Karpas-422 (cell line): ENCODE results near the gene MNT. TPM values are rescaled to one million over a fixed set of nuclear protein-coding genes. Genes with fewer than 3 reads are reported as not detected.

Experiments
- DNase-seq: peaks from one replicate; pipeline ENCODE4 v3.0.0-alpha.2; 2015
- H2AFZ ChIP-seq: fragments of 200-600 bp; sonication (generic); 2 replicates; pipeline ENCODE4 v1.6.1; 2014; ENCODE audit warnings: antibody characterized with exemption, low read length, mixed read lengths
- H3K27ac ChIP-seq: fragments of 200-600 bp; sonication (generic); 2 replicates; pipeline ENCODE4 v1.5.1; 2014; ENCODE audit warnings: mild to moderate bottlenecking, low read length, moderate library complexity
- H3K27me3 ChIP-seq: fragments of 200-600 bp; sonication (generic); 2 replicates; pipeline ENCODE4 v1.6.1; 2014; ENCODE audit warnings: low read length, mixed read lengths
- H3K36me3 ChIP-seq: fragments of 200-600 bp; sonication (generic); 2 replicates; pipeline ENCODE4 v1.6.1; 2014; ENCODE audit warnings: low read length, mixed read lengths; ENCODE audit not compliant: insufficient read depth
- H3K4me1 ChIP-seq: fragments of 200-600 bp; sonication (generic); 2 replicates; pipeline ENCODE4 v1.6.1; 2014; ENCODE audit warnings: mild to moderate bottlenecking, low read length, mixed read lengths
- H3K4me2 ChIP-seq: fragments of 200-600 bp; sonication (generic); 2 replicates; pipeline ENCODE4 v1.6.1; 2014; ENCODE audit warnings: low read length, low read depth, mild to moderate bottlenecking; ENCODE audit not compliant: poor library complexity, severe bottlenecking
- H3K4me3 ChIP-seq: fragments of 200-600 bp; sonication (generic); 2 replicates; pipeline ENCODE4 v1.5.1; 2014; ENCODE audit warnings: mild to moderate bottlenecking, antibody characterized with exemption, low read length, mixed read lengths
- H3K79me2 ChIP-seq: fragments of 200-600 bp; sonication (generic); 2 replicates; pipeline ENCODE4 v1.6.1; 2014; ENCODE audit warnings: mild to moderate bottlenecking, low read length, mixed read lengths
- H3K9ac ChIP-seq: fragments of 200-600 bp; sonication (generic); 2 replicates; pipeline ENCODE4 v1.6.0; 2014; ENCODE audit warnings: low read length
- H3K9me2 ChIP-seq: fragments of 200-600 bp; sonication (generic), shearing (Covaris generic); replicated peaks from 2 replicates; pipeline ENCODE4 v1.6.0; 2014; ENCODE audit warnings: mild to moderate bottlenecking, low read length, moderate library complexity; ENCODE audit not compliant: insufficient read depth
- H3K9me3 ChIP-seq: fragments of 300-700, 200-600 bp; sonication (generic); 2 replicates; pipeline ENCODE4 v1.6.1; 2014; ENCODE audit warnings: low read length, mixed read lengths
- H4K20me1 ChIP-seq: fragments of 200-600 bp; sonication (generic); 2 replicates; pipeline ENCODE4 v1.6.1; 2014; ENCODE audit warnings: mild to moderate bottlenecking, antibody characterized with exemption, low read length, low read depth; ENCODE audit not compliant: insufficient read depth
- total RNA-seq: library from RNA; depleted of rRNA; stranded (reverse); fragments of >200 nt; shearing (Covaris generic); gene quantifications from 2 replicates; pipeline ENCODE4 v1.2.3, GENCODE V29; 2014; ENCODE audit warnings: low replicate concordance

MNT gene
- total RNA-seq, 1 experiment from 2014 or later = 6.3 TPM

GRCh38 chr17:2392252-2393173, 8.3 kb downstream of the MNT start:
- Histone ChIP-seq H3K4me1 (peaks cover 52% of the 10 kb centered on the region), H3K36me3 (0 out of 2 replicates have a peak, but pooled peaks cover 4% of the 10 kb centered on the region), H3K27me3 (no peaks in the 10 kb centered on the region), H3K79me2 (peaks cover 50% of the 10 kb centered on the region), H3K9ac (peak overlapping the region; percentile 76), H3K9me2 (no peaks in the 10 kb centered on the region), H3K27ac (peak overlapping the region; percentile 79), H3K4me3 (peak overlapping the region; percentile 86), H3K9me3 (no peaks in the 10 kb centered on the region), H4K20me1 (peaks cover 13% of the 10 kb centered on the region; the same call in 1 of the 2 replicates), H2AFZ (no peak overlapping the region), H3K4me2 (peak overlapping the region; percentile 98)
- DNase-seq = peak; percentile 99

DNA sequence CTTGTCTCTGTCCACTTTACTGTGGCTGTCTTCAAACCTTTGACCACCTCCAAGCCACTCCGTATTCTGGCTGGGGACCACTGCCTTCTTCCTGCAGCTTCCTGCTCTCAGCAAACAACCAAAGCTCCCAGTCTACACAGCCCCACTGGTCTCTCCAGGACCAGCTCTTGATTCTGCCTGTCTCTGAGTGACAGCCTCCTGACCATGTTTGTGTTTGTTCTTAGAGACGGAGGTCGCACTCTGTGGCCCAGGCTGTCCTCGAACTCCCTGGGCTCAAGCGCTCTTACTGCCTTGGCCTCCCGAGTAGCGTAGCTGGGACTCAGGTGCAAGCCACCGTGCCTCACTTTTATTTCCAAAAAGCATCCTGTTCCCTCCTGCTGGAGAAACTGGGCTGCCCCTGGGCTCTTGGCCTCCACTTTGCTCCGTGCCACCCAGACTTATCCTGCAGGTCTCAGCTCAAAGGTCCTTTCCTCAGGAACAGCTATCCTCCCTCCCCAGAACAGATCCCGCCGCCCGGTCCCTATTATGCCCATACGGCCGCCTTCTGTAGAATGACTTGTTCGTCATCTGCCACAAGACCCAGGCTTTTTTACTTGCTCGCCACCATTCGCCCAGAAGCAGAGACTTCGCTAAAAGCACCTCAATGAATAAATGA, 9.1 kb downstream of the MNT start:
- peaks cover 45% of the 10 kb centered on the region for H3K79me2 ChIP-seq
- H3K27ac ChIP-seq = peak overlapping the region; percentile 71
- DNase-seq = no peak
- peak overlapping the region; percentile 76 for H3K9ac ChIP-seq
- H3K4me1 ChIP-seq = peaks cover 45% of the 10 kb centered on the region
- H3K9me2 ChIP-seq = no peaks in the 10 kb centered on the region
- no peaks in the 10 kb centered on the region for H3K27me3 ChIP-seq
- peak overlapping the region; percentile 86 for H3K4me3 ChIP-seq
- peak overlapping the region; percentile 98 for H3K4me2 ChIP-seq
- H3K9me3 ChIP-seq = no peaks in the 10 kb centered on the region
- 0 out of 2 replicates have a peak, but pooled peaks cover 4% of the 10 kb centered on the region for H3K36me3 ChIP-seq
- peaks cover 13% of the 10 kb centered on the region; the same call in 1 of the 2 replicates for H4K20me1 ChIP-seq
- H2AFZ ChIP-seq = no peak overlapping the region

DNA sequence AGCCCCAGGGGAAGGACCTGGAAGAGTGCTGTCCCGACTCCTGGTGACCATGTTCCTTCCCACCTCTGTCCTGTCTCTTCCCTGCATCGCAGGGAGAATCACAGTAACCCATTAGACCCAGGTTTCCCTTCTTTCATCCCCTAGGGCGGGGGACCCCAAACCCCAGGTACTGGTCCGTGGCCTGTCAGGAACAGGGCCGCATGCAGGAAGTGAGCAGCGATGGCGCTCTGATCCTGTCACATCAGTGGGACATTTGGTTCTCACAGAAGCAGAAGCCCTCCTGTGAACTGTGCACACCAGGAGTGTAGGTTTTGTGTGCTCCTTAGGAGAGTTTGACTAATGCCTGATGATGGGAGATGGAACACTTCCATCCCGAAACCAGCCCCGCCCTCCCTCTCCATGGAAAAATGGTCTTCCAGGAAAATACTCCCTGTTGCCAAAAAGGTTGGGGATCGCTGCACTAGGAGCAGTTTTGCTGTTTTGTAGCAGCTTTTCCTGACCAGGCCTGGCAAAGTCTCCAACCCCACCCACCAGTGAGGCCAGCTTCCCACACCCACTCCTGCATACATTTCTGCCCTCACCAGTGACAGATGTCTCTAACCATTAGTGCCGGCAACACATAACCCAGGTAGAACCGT, 10.5 kb downstream of the MNT start:
- no peak overlapping the region for H3K4me2 ChIP-seq
- no peak for DNase-seq
- H3K4me1 ChIP-seq = peaks cover 31% of the 10 kb centered on the region
- H3K36me3 ChIP-seq = 0 out of 2 replicates have a peak, but pooled peaks cover 4% of the 10 kb centered on the region
- no peaks in the 10 kb centered on the region for H3K27me3 ChIP-seq
- H3K9ac ChIP-seq = peak overlapping the region; percentile 21; the same call in 1 of the 2 replicates
- H3K9me2 ChIP-seq = no peaks in the 10 kb centered on the region
- peaks cover 33% of the 10 kb centered on the region for H3K79me2 ChIP-seq
- peaks cover under 1% of the 10 kb centered on the region; the same call in 1 of the 2 replicates for H4K20me1 ChIP-seq
- H2AFZ ChIP-seq = no peak overlapping the region
- no peaks in the 10 kb centered on the region for H3K9me3 ChIP-seq
- no peak overlapping the region for H3K27ac ChIP-seq
- H3K4me3 ChIP-seq = no peak overlapping the region

DNA sequence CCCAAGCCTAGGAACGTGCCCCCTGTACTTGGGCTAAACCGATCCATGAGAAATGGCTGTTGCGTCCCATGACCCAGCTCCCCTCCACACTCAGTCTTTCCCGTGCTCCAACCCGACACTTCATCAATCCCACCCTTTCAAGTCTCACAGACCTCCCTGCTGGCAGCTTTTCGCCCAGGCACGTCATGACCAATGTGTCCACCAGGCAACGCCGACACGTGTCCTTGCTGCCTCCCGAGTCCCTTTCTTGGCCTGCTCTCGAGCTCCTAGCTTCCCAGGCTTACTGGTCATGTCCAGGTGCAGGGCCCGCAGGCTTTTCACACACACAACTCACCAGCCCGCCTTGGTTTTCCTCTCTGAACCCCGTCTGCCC, 12.2 kb downstream of the MNT start:
- H3K4me1 ChIP-seq = peaks cover 16% of the 10 kb centered on the region
- no peak overlapping the region for H3K4me2 ChIP-seq
- 0 out of 2 replicates have a peak, but pooled peaks cover 5% of the 10 kb centered on the region for H3K36me3 ChIP-seq
- no peaks in the 10 kb centered on the region for H3K27me3 ChIP-seq
- no peak overlapping the region for H3K27ac ChIP-seq
- H3K9ac ChIP-seq = no peak overlapping the region
- DNase-seq = no peak
- no peaks in the 10 kb centered on the region for H4K20me1 ChIP-seq
- H3K9me2 ChIP-seq = no peaks in the 10 kb centered on the region
- no peak overlapping the region for H3K4me3 ChIP-seq
- H3K79me2 ChIP-seq = peaks cover 24% of the 10 kb centered on the region
- no peaks in the 10 kb centered on the region for H3K9me3 ChIP-seq
- no peak overlapping the region for H2AFZ ChIP-seq

GRCh38 chr17:2388020-2388682, 12.7 kb downstream of the MNT start:
- Histone ChIP-seq H3K79me2 (peaks cover 24% of the 10 kb centered on the region), H3K27ac (no peak overlapping the region), H3K4me2 (no peak overlapping the region), H3K36me3 (0 out of 2 replicates have a peak, but pooled peaks cover 8% of the 10 kb centered on the region), H3K4me3 (no peak overlapping the region), H3K9me3 (no peaks in the 10 kb centered on the region), H3K9ac (no peak overlapping the region), H3K4me1 (peaks cover 12% of the 10 kb centered on the region), H3K9me2 (no peaks in the 10 kb centered on the region), H4K20me1 (no peaks in the 10 kb centered on the region), H3K27me3 (no peaks in the 10 kb centered on the region), H2AFZ (no peak overlapping the region)
- DNase-seq = no peak

DNA sequence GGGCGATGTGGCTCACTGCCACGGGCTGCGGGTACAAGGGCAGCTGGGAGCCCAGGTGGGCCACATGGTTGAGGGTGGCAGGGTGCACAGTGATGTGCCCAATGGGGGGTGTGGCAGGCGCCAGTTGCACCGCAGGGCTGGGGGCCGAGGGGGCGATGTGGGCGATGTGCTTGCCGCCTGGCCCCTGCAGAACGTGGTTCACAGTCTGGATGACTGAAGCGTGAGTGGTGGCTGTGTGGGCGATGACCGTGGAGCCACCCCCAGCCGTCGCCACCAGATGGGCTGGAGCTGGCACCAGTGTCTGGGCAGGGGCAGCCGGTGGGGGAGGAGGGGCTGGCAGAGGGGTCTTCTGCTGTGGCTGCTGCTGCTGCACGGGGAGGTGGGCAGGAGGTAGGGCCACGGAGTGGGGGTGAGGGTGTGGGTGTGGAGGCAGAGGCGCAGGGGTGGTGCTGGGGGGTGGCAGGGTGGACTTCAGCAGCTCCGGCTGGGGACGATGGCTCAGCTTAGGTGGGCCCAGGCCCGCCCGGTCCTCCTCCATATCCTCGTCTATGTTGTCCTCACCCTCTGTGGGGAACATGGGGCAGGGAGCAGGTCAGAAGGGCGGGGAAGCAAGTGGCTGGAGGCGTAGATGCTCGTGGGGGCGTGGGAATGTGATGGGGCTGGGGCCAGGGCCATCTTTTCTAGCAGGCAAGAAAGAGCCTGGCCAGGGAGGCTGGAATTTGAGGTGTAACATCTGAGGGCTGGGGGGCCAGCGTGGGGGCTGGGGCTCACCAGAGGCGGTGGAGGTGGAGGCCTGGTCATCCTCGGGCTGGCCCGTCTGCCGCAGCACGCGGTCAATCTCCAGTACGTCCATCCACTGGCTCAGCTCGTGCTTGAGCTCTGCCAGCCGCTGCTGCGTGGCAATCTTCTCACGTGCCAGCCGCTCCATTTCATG, 13.5 kb downstream of the MNT start:
- 0 out of 2 replicates have a peak, but pooled peaks cover 8% of the 10 kb centered on the region for H3K36me3 ChIP-seq

GRCh38 chr17:2386400-2387085, 14.3 kb downstream of the MNT start:
- Histone ChIP-seq H3K4me3 (no peak overlapping the region), H3K9me2 (no peaks in the 10 kb centered on the region), H2AFZ (no peak overlapping the region), H4K20me1 (no peaks in the 10 kb centered on the region), H3K79me2 (peaks cover 16% of the 10 kb centered on the region), H3K9me3 (no peaks in the 10 kb centered on the region), H3K4me2 (no peak overlapping the region), H3K27ac (no peak overlapping the region), H3K4me1 (peaks cover 8% of the 10 kb centered on the region), H3K9ac (no peak overlapping the region), H3K27me3 (no peaks in the 10 kb centered on the region), H3K36me3 (0 out of 2 replicates have a peak, but pooled peaks cover 12% of the 10 kb centered on the region)
- DNase-seq = no peak

More for the DNA sequence above, 13.5 kb downstream of the MNT start:
- peaks cover 16% of the 10 kb centered on the region for H3K4me1 ChIP-seq
- no peaks in the 10 kb centered on the region for H4K20me1 ChIP-seq
- H3K9me2 ChIP-seq = no peaks in the 10 kb centered on the region
- H3K9me3 ChIP-seq = no peaks in the 10 kb centered on the region
- H3K27ac ChIP-seq = no peak overlapping the region
- no peak overlapping the region for H3K4me3 ChIP-seq
- H3K27me3 ChIP-seq = no peaks in the 10 kb centered on the region
- H3K9ac ChIP-seq = no peak overlapping the region
- H2AFZ ChIP-seq = no peak overlapping the region
- DNase-seq = no peak
- H3K79me2 ChIP-seq = peaks cover 24% of the 10 kb centered on the region
- no peak overlapping the region for H3K4me2 ChIP-seq
